ENCODE results near the gene HS3ST3B1. TPM values are rescaled to one million over a fixed set of nuclear protein-coding genes. Genes with fewer than 3 reads are reported as not detected.

The HS3ST3B1 gene
- total RNA-seq, 1 donor from 2014 or later = 1.2 TPM

DNA sequence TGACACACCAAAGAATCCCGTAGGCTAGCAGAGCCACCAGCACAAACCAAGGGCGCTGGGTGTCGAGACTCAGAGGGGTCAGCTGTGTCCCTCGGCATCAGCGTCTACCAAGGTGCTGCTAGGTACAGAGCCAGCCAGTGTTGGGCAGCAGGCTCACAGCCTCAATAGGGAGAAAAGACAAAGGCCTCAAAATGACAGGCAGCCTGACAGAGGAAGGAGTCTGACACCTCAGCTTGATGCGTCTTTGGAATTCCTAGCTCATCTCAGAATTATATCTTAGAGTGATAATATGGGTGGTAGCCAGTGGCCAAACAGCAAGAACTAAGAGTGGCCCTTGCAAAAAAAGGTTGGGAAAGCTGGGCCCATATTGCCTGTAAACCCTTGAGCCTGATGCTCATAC is 45.9 kb downstream of the HS3ST3B1 start:
- intact Hi-C loops (cut with micrococcal nuclease) = no loop called here
- Histone ChIP-seq H3K4me3 (no peak overlapping the region), H3K9me3 (replicated peaks) (no peaks in the 10 kb centered on the region), H3K27me3 (ENCODE audit: low read depth) (no peaks in the 10 kb centered on the region), H3K27ac (replicated peaks) (no peak overlapping the region), H3K36me3 (no peaks in the 10 kb centered on the region), H3K4me1 (peaks cover 3% of the 10 kb centered on the region)
- DNase-seq = no peak
- TF ChIP-seq, protein P1, sequence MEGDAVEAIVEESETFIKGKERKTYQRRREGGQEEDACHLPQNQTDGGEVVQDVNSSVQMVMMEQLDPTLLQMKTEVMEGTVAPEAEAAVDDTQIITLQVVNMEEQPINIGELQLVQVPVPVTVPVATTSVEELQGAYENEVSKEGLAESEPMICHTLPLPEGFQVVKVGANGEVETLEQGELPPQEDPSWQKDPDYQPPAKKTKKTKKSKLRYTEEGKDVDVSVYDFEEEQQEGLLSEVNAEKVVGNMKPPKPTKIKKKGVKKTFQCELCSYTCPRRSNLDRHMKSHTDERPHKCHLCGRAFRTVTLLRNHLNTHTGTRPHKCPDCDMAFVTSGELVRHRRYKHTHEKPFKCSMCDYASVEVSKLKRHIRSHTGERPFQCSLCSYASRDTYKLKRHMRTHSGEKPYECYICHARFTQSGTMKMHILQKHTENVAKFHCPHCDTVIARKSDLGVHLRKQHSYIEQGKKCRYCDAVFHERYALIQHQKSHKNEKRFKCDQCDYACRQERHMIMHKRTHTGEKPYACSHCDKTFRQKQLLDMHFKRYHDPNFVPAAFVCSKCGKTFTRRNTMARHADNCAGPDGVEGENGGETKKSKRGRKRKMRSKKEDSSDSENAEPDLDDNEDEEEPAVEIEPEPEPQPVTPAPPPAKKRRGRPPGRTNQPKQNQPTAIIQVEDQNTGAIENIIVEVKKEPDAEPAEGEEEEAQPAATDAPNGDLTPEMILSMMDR (IDR thresholded peaks at IDR 0.05; ENCODE audit: borderline replicate concordance) = no peak

DNA sequence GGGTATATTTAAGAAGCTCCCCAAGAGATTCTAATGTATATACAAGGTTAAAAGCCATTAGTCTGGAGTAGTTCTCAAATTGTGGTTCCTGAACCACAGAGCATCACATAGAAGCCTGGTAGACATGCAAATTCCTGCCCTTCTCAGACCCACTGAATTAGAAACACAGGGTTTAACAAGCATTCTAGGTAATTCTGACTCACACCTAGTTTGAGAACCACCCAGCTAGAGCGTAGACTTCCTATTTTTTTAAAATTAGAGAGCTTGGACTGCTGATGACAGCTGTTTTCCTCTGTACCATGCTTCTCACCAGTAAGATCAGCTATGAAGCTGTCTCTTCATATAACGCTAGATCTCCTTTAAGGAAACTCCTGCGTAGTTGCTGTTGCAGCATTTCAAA is 50.6 kb downstream of the HS3ST3B1 start:
- no peak overlapping the region for H3K27ac ChIP-seq (replicated peaks)
- no peak for DNase-seq
- TF ChIP-seq, protein P1 (IDR thresholded peaks at IDR 0.05; ENCODE audit: borderline replicate concordance) = no peak
- intact Hi-C loops (cut with micrococcal nuclease) = no loop called here
- no peaks in the 10 kb centered on the region for H3K36me3 ChIP-seq
- peaks cover 28% of the 10 kb centered on the region for H3K27me3 ChIP-seq (ENCODE audit: low read depth)
- H3K9me3 ChIP-seq (replicated peaks) = no peaks in the 10 kb centered on the region
- no peaks in the 10 kb centered on the region for H3K4me1 ChIP-seq
- no peak overlapping the region for H3K4me3 ChIP-seq

DNA sequence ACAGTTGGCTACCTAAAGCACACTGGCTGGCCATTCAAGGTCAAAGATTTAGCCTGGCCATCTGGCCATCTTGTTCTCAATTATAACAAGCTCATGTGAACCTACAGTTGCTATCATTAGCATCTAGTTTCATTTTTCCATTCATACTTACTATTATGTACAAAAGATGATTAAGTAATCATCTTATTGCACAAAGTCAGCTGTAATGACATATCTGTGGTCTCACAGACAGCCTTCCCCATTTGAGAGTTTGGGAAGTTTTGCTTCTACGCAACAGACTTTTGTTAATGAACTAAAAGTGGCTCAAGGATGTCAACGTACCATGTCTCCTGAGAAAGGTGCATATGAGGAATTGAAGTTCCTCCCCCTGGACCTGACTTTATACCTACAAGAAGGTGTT is 51.3 kb downstream of the HS3ST3B1 start:
- Histone ChIP-seq H3K4me1 (no peaks in the 10 kb centered on the region), H3K9me3 (replicated peaks) (no peaks in the 10 kb centered on the region), H3K27ac (replicated peaks) (no peak overlapping the region), H3K4me3 (no peak overlapping the region), H3K36me3 (no peaks in the 10 kb centered on the region), H3K27me3 (ENCODE audit: low read depth) (peaks cover 28% of the 10 kb centered on the region)
- intact Hi-C loops (cut with micrococcal nuclease) = no loop called here
- no peak for DNase-seq
- TF ChIP-seq, protein P1 (IDR thresholded peaks at IDR 0.05; ENCODE audit: borderline replicate concordance) = no peak

DNA sequence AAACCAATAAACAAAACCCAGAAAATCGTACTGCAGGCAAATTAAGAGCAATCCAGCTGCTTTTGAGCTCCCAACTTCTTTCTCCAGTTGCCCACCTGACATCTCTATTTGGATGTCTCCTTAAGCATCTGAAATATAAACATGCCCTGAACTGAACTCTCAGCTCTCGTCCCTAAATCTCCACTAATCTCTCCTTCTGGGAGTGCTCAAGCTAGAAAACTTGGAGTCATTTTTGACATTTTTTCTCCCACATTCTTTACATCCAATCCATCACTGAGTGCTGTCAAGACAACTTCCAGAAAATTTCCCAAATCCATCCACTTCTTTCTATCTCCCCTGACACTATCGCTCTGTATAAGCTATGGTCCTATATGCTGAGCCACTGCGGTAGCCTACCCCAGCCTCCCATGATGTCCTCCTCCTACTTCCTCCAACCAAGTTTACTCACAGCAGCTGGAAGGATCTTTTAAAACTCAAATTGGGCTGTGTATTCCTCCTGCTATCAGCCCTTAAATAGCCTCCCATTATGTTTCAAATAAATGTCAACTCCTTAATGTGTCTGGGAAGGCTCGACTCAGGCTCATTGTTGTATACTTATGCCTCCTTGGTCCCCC is 53.1 kb downstream of the HS3ST3B1 start:
- H3K27ac ChIP-seq (replicated peaks) = peak overlapping the region; percentile 35
- peaks cover 28% of the 10 kb centered on the region for H3K27me3 ChIP-seq (ENCODE audit: low read depth)
- H3K4me1 ChIP-seq = no peaks in the 10 kb centered on the region
- H3K36me3 ChIP-seq = no peaks in the 10 kb centered on the region
- TF ChIP-seq, protein P1 (IDR thresholded peaks at IDR 0.05; ENCODE audit: borderline replicate concordance) = no peak
- no peaks in the 10 kb centered on the region for H3K9me3 ChIP-seq (replicated peaks)
- intact Hi-C loops (cut with micrococcal nuclease) = no loop called here
- DNase-seq = no peak
- no peak overlapping the region for H3K4me3 ChIP-seq

DNA sequence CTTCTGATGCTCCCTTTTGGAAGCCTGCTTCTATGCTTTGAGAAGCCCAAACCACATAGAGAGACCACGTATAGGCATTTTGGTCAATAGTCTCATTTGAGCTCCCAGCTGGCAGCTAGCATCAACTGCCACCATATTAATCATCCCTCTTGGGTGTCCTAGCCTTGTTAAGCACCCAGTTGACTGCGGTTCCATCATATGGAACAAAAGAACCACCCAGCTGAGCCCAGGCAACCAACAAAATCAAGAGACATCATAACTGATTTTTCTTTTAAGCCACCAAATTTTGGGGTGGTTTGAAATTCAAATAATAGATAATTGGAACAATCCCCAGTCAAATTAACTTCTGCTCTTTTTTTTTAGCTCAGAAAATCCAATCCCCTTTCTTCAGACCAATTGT is 53.9 kb downstream of the HS3ST3B1 start:
- Histone ChIP-seq H3K36me3 (no peaks in the 10 kb centered on the region), H3K9me3 (replicated peaks) (no peaks in the 10 kb centered on the region), H3K27ac (replicated peaks) (no peak overlapping the region), H3K4me3 (no peak overlapping the region), H3K4me1 (no peaks in the 10 kb centered on the region), H3K27me3 (ENCODE audit: low read depth) (peaks cover 28% of the 10 kb centered on the region)
- DNase-seq = no peak
- TF ChIP-seq, protein P1 (IDR thresholded peaks at IDR 0.05; ENCODE audit: borderline replicate concordance) = no peak
- intact Hi-C loops (cut with micrococcal nuclease) = no loop called here

Data from left ventricle myocardium inferior (tissue), 1 donor.